IPS-18a (cell line): ENCODE results near the gene NKIRAS1.
"Not testable (repeated sequence)": the region's sequence is repeated elsewhere in the genome, so short reads cannot be mapped to it uniquely, and the experiment has no call there.

Experiments used
- H3K27ac ChIP-seq: one replicate; pipeline ENCODE4 v1.5.1; 2013; ENCODE audit warnings: low read length
- H3K27me3 ChIP-seq: one replicate; pipeline ENCODE4 v1.6.1; 2013; ENCODE audit warnings: mild to moderate bottlenecking, low read length; ENCODE audit not compliant: control insufficient read depth, insufficient read depth
- H3K36me3 ChIP-seq: one replicate; pipeline ENCODE4 v1.6.1; 2013; ENCODE audit warnings: low read depth, low read length; ENCODE audit not compliant: control insufficient read depth
- H3K4me1 ChIP-seq: one replicate; pipeline ENCODE4 v1.6.1; 2013; ENCODE audit warnings: low read depth, low read length; ENCODE audit not compliant: control insufficient read depth
- H3K4me3 ChIP-seq: one replicate; pipeline ENCODE4 v1.5.1; 2013; ENCODE audit warnings: low read length
- H3K9ac ChIP-seq: one replicate; pipeline ENCODE4 v1.6.1; 2013; ENCODE audit warnings: mild to moderate bottlenecking, low read length, moderate library complexity
- H3K9me3 ChIP-seq: one replicate; pipeline ENCODE4 v1.6.1; 2013; ENCODE audit warnings: low read depth, low read length; ENCODE audit not compliant: control insufficient read depth

Gene NKIRAS1

DNA sequence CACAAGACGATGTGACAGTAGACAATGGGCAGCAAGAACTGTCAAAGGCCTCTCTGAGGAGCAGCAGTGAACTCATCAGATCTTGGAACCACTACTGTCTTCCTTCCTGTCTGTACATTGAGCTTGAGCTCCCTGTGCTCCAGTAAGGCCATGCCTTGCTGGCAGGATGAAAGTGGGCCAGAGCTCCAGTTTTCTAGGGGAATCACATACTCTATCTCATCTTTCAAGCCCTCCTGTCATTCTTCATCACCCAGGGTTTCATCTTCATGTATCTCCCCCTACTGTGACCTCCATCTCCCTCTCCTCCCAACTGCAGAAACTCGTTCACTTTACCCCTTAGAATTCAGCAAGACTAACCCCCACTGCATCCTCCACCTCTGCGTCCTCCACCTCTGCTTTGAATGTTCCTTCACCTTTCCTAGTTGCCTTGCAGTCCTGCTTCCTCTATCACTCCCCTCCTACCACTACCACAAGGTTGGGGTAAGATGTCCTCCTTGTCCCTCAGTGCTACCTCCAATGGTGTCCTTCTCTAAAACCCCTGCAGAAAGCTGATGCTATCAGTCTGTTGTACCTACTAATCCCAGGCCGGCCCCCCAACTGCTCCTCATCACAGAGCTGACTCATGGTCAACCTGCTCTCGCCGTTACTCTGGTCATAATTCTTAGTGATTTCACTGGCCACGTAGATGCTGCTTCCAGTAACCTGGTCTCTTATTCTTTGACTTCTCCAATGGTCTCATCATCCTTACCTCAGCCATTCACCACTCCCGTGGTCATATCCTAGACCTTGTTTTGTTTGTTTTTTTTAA lies 22.3 kb downstream of the NKIRAS1 start:
- H3K36me3 ChIP-seq = peaks cover 27% of the 10 kb centered on the region
- peaks cover 3% of the 10 kb centered on the region for H3K9me3 ChIP-seq
- H3K27ac ChIP-seq = no peak overlapping the region
- no peaks in the 10 kb centered on the region for H3K27me3 ChIP-seq
- H3K4me3 ChIP-seq = no peak overlapping the region
- H3K9ac ChIP-seq = no peak overlapping the region
- H3K4me1 ChIP-seq = peaks cover 12% of the 10 kb centered on the region

DNA sequence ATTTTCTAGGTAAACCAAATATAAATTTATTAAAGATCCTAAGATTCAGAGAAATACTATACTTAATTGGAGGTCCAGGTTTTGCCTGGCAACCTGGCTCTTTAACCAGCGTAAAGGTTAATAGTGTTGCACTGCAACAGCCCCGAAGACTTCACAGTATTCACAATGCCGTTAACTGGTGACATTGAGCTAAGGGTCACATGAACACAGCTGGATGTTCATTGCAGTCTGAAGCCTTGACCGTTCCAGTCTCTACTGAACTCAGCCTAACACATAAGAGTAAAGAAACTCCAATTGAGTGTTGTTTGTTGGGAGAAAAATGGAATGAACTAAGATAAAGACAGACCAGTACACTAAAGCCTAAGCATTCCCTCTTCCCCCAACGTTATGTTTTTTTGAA lies 26.8 kb downstream of the NKIRAS1 start:
- H3K9ac ChIP-seq = no peak overlapping the region
- H3K4me1 ChIP-seq = peaks cover 12% of the 10 kb centered on the region
- H3K27ac ChIP-seq = no peak overlapping the region
- peaks cover 28% of the 10 kb centered on the region for H3K36me3 ChIP-seq
- H3K4me3 ChIP-seq = no peak overlapping the region
- no peaks in the 10 kb centered on the region for H3K9me3 ChIP-seq
- H3K27me3 ChIP-seq = no peaks in the 10 kb centered on the region

DNA sequence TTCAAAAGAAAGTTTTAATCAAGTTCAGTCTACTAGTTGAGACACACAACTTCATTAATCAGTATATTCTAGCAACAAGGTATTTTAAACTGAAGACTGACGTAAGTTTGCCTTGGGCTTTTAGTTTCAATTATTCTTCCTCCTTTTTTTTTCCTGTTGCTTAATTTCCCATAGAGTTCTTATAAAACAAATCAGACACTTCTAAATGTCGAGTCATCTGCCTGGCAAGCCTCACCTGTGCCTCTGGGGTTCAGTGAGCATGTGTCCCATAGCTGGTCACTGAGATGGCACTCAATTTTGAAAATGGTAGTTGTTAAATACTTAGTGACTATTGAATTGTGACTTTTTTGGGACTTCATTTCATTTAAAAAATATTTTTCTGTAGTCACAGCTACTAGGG lies 27.4 kb downstream of the NKIRAS1 start:
- Histone ChIP-seq H3K4me3 (no peak overlapping the region), H3K27ac (no peak overlapping the region), H3K9me3 (no peaks in the 10 kb centered on the region), H3K9ac (no peak overlapping the region), H3K4me1 (peaks cover 12% of the 10 kb centered on the region), H3K36me3 (peaks cover 28% of the 10 kb centered on the region), H3K27me3 (no peaks in the 10 kb centered on the region)

- H3K9ac ChIP-seq = no peak overlapping the region
- peaks cover 12% of the 10 kb centered on the region for H3K4me1 ChIP-seq
- H3K36me3 ChIP-seq = peaks cover 28% of the 10 kb centered on the region
- H3K4me3 ChIP-seq = no peak overlapping the region
- no peak overlapping the region for H3K27ac ChIP-seq
- H3K27me3 ChIP-seq = no peaks in the 10 kb centered on the region
- no peaks in the 10 kb centered on the region for H3K9me3 ChIP-seq
These were observed 28.1 kb downstream of the NKIRAS1 start for GRCh38 chr3:23888617-23889228.

GRCh38 chr3:23886311-23886710 lies 30.5 kb downstream of the NKIRAS1 start:
- Histone ChIP-seq H3K27me3 (no peaks in the 10 kb centered on the region), H3K9me3 (no peaks in the 10 kb centered on the region), H3K4me1 (no peaks in the 10 kb centered on the region), H3K4me3 (no peak overlapping the region), H3K27ac (no peak overlapping the region), H3K36me3 (peaks cover 24% of the 10 kb centered on the region), H3K9ac (no peak overlapping the region)

DNA sequence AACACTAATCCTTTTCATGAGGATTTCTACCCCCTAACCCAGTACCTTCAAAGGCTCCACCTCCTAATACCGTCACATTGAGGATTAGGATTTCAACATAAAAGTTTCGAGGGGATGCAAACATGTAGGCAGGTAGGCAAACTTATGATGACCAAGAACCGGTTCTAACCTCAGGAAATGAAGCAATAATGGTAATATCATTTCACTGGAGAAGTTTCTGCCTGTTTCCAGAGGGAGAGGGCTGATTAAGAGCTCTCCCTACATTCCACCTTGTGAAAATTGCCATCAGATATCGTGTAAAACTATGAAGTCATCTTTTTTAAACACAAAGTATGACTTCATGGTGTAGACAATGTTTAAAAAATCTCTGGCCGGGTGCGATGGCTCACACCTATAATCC lies 31.6 kb downstream of the NKIRAS1 start:
- H3K9ac ChIP-seq = no peak overlapping the region
- no peaks in the 10 kb centered on the region for H3K9me3 ChIP-seq
- H3K36me3 ChIP-seq = peaks cover 13% of the 10 kb centered on the region
- H3K4me1 ChIP-seq = no peaks in the 10 kb centered on the region
- H3K27ac ChIP-seq = no peak overlapping the region
- H3K27me3 ChIP-seq = no peaks in the 10 kb centered on the region
- no peak overlapping the region for H3K4me3 ChIP-seq

DNA sequence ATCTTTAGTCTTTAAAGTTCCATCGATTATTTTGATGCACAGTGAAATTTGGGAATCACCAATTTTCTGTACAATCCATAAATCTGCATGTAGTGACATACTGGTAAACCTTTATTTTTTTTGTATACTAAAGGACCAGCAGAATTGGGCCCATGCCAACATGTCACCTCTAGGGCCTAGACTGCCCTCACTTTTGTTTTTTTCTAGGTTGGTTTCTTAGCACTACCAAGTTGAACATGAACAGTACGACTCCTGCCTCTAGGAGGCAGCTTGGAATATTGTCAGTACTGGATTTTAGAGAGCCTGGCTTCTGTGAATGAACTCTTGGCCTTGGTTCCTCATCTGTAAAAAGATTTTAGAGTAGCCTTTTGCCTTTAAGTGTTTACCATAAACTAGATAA lies 32.3 kb downstream of the NKIRAS1 start:
- Histone ChIP-seq H3K27ac (no peak overlapping the region), H3K9me3 (no peaks in the 10 kb centered on the region), H3K36me3 (peaks cover 10% of the 10 kb centered on the region), H3K4me1 (no peaks in the 10 kb centered on the region), H3K27me3 (no peaks in the 10 kb centered on the region), H3K4me3 (no peak overlapping the region), H3K9ac (no peak overlapping the region)

- Histone ChIP-seq H3K27ac (no peak overlapping the region), H3K4me3 (no peak overlapping the region), H3K9ac (no peak overlapping the region), H3K36me3 (peaks cover 5% of the 10 kb centered on the region), H3K27me3 (no peaks in the 10 kb centered on the region), H3K4me1 (no peaks in the 10 kb centered on the region), H3K9me3 (no peaks in the 10 kb centered on the region)
These were observed 34.3 kb downstream of the NKIRAS1 start for GRCh38 chr3:23882487-23882918.

GRCh38 chr3:23881993-23882392 lies 34.8 kb downstream of the NKIRAS1 start:
- H3K27ac ChIP-seq, H3K27me3 ChIP-seq, H3K4me3 ChIP-seq, H3K9ac ChIP-seq, H3K9me3 ChIP-seq, H3K4me1 ChIP-seq, H3K36me3 ChIP-seq: not testable (repeated sequence)

GRCh38 chr3:23880703-23881339 lies 36.0 kb downstream of the NKIRAS1 start:
- Histone ChIP-seq H3K36me3 (no peaks in the 10 kb centered on the region), H3K27ac (no peak overlapping the region), H3K27me3 (no peaks in the 10 kb centered on the region), H3K9ac (no peak overlapping the region), H3K9me3 (no peaks in the 10 kb centered on the region), H3K4me1 (no peaks in the 10 kb centered on the region), H3K4me3 (no peak overlapping the region)

- Histone ChIP-seq H3K9me3 (no peaks in the 10 kb centered on the region), H3K9ac (no peak overlapping the region), H3K27ac (no peak overlapping the region), H3K4me3 (no peak overlapping the region), H3K36me3 (no peaks in the 10 kb centered on the region), H3K27me3 (no peaks in the 10 kb centered on the region), H3K4me1 (peaks cover 6% of the 10 kb centered on the region)
These were observed 37.3 kb downstream of the NKIRAS1 start for GRCh38 chr3:23879485-23879884.
